ENCODE data around the gene DRAM1.

The DRAM1 gene

GRCh38 chr12:101939856-101940265 lies 62.5 kb downstream of the DRAM1 start:
- DNase-seq (ENCODE audit: low spot score), result peak; percentile 49

- DNase-seq (ENCODE audit: low spot score), result no peak
These were observed 63.1 kb downstream of the DRAM1 start for GRCh38 chr12:101940400-101940950.

GRCh38 chr12:101941306-101942249 lies 64.2 kb downstream of the DRAM1 start:
- no peak for DNase-seq (ENCODE audit: low spot score)

- DNase-seq (ENCODE audit: low spot score), result no peak
These were observed 64.8 kb downstream of the DRAM1 start for GRCh38 chr12:101942250-101942605.

- peak; percentile 21 for DNase-seq (ENCODE audit: low spot score)
These were observed 68.2 kb downstream of the DRAM1 start for GRCh38 chr12:101945369-101946232.

GRCh38 chr12:101946233-101946611 lies 68.8 kb downstream of the DRAM1 start:
- DNase-seq (ENCODE audit: low spot score), result no peak

GRCh38 chr12:101947316-101947715 lies 69.9 kb downstream of the DRAM1 start:
- DNase-seq (ENCODE audit: low spot score), result no peak

GRCh38 chr12:101948365-101948764 lies 71.0 kb downstream of the DRAM1 start:
- no peak for DNase-seq (ENCODE audit: low spot score)

GRCh38 chr12:101951002-101951670 lies 73.8 kb downstream of the DRAM1 start:
- DNase-seq (ENCODE audit: low spot score), result no peak

GRCh38 chr12:101954113-101954512 lies 76.7 kb downstream of the DRAM1 start:
- no peak for DNase-seq (ENCODE audit: low spot score)

GRCh38 chr12:101954676-101955075 lies 77.3 kb downstream of the DRAM1 start:
- DNase-seq (ENCODE audit: low spot score), result no peak

GRCh38 chr12:101957252-101957959 lies 80.0 kb downstream of the DRAM1 start:
- DNase-seq (ENCODE audit: low spot score), result no peak

- DNase-seq (ENCODE audit: low spot score), result no peak
These were observed 82.2 kb downstream of the DRAM1 start for GRCh38 chr12:101959607-101960006.

- no peak for DNase-seq (ENCODE audit: low spot score)
These were observed 85.1 kb downstream of the DRAM1 start for GRCh38 chr12:101962486-101962885.

- DNase-seq (ENCODE audit: low spot score), result no peak
These were observed 86.3 kb downstream of the DRAM1 start for GRCh38 chr12:101963697-101964096.

GRCh38 chr12:101966496-101966895 lies 89.1 kb downstream of the DRAM1 start:
- DNase-seq (ENCODE audit: low spot score), result no peak

GRCh38 chr12:101967506-101967905 lies 90.1 kb downstream of the DRAM1 start:
- no peak for DNase-seq (ENCODE audit: low spot score)

GRCh38 chr12:101968770-101969169 lies 91.4 kb downstream of the DRAM1 start:
- no peak for DNase-seq (ENCODE audit: low spot score)
